Ovary (tissue), 9 donors: ENCODE data around the gene RPS6KA3. TPM values are rescaled to one million over a fixed set of nuclear protein-coding genes. Genes with fewer than 3 reads are reported as not detected.
"Not testable (repeated sequence)": the region's sequence is repeated elsewhere in the genome, so short reads cannot be mapped to it uniquely, and the experiment has no call there.

Experiments used
- DNase-seq, 5 donors: peaks; one replicate each; pipeline ENCODE4 v3.0.0-alpha.2; 2019 to 2020
- H3K27ac ChIP-seq, 2 donors: fragments of 200-600 bp; one replicate each; pipeline versions ENCODE4 v1.5.1 to v1.8.0; 2019 to 2022
- H3K27me3 ChIP-seq: fragments of 200-600 bp; one replicate; pipeline ENCODE4 v1.8.0; 2022
- H3K36me3 ChIP-seq: fragments of 200-600 bp; sonication (generic); one replicate; pipeline ENCODE4 v1.5.1; 2019
- H3K4me1 ChIP-seq: one replicate; pipeline ENCODE4 v1.8.1; 2013; ENCODE audit warnings: mild to moderate bottlenecking, moderate library complexity; ENCODE audit not compliant: insufficient read depth
- H3K4me3 ChIP-seq: fragments of 200-600 bp; sonication (generic); one replicate; pipeline ENCODE4 v1.5.1; 2017
- H3K9me3 ChIP-seq, 2 donors: fragments of 200-600 bp in 1 of 2; sonication (generic) in 1 of 2; one replicate each; pipeline versions ENCODE4 v1.5.1 to v1.8.1; 2013 to 2019; ENCODE audit warnings: mild to moderate bottlenecking in 1 of 2, moderate library complexity in 1 of 2
- CTCF ChIP-seq, 3 donors: fragments of 450-650 bp in 2 of 3; fragments of 200-600 bp in 1 of 3; IDR thresholded peaks; one replicate each; pipeline versions ENCODE4 v1.5.1 to v1.8.0; 2016 to 2022; ENCODE audit warnings: antibody characterized with exemption in 3 of 3, mild to moderate bottlenecking in 1 of 3
- EP300 ChIP-seq: sonication (generic); formaldehyde crosslinking; IDR thresholded peaks from one replicate; pipeline ENCODE4 v1.6.1; 2017; ENCODE audit warnings: antibody characterized with exemption
- POLR2A ChIP-seq: fragments of 450-650 bp; IDR thresholded peaks from one replicate; pipeline ENCODE4 v1.6.1; 2017; ENCODE audit warnings: antibody characterized with exemption, mild to moderate bottlenecking, moderate library complexity
- WGBS, 3 donors: extraction: QIAGEN DNeasy Blood & Tissue Kit in 1 of 3; methylation state at CpG; one replicate each; pipeline versions ENCODE4 v1.1.5 to v1.1.7; 2013 to 2017; 5-methylcytosine and 5-hydroxymethylcytosine counted together
- intact Hi-C, 4 donors: fragments of 100-400 bp; cut with DNase I; formaldehyde crosslinking; loops; one replicate each; pipeline versions ENCODE4 v1.11.0 to v1.15.1; 2022 to 2023
- polyA plus RNA-seq, 2 donors: library from polyadenylated mRNA; stranded (reverse); fragments of 200-250 nt in 1 of 2; fragments of 350-450 nt in 1 of 2; fragmentation: Illumina TruSeq in 1 of 2; extraction: RNeasy Lipid Tissue Mini Kit (QIAGEN cat#74804) in 1 of 2; gene quantifications; one replicate each; pipeline ENCODE4 v1.2.3, GENCODE V29; 2013 to 2014
- total RNA-seq, 7 donors: library from RNA; depleted of rRNA in 2 of 7; stranded (reverse); fragments of >200 nt in 2 of 7; fragmentation: NEBNext Ultra II Directional in 3 of 7; extraction: Animal tissue kit (Norgen Biotek cat#: 25700) in 3 of 7; gene quantifications; one replicate each; pipeline versions ENCODE4 v1.1.0 to v1.2.4, GENCODE V29; 2016 to 2023
- donor health status: DM: no; HTN: no; CAD: no; lungs with moderate emphysema.
- donor health status: DM: no; HTN: no; CAD: no.
- donor health status: Bipolar disorder and iron deficiency.
- donor health status: DM: yes; HTN: yes; CAD: no.
- donor health status: DM: no; HTN: no; CAD: no.
- donor health status: DM: yes; HTN: yes; CAD: no.

The RPS6KA3 gene
- total and polyA plus RNA-seq, 9 donors: 10.1 to 30.3 (median 26.6) TPM

GRCh38 chrX:20173856-20174255, 92.9 kb downstream of the RPS6KA3 start:
- Histone ChIP-seq H3K9me3 (no peaks in the 10 kb centered on the region), H3K27ac (no peak overlapping the region), H3K36me3 (no peaks in the 10 kb centered on the region), H3K4me1 (no peaks in the 10 kb centered on the region), H3K4me3 (no peak overlapping the region), H3K27me3 (no peaks in the 10 kb centered on the region)
- no peak for DNase-seq
- intact Hi-C loops: no loop called here
- 83 to 91% (median 88%) methylated on average over 2 of the region's 2 CpGs for WGBS, 3 donors
- TF ChIP-seq CTCF (IDR thresholded peaks at IDR 0.05) (no peak), EP300 (no peak), POLR2A (no peak)

GRCh38 chrX:20173313-20173712, 93.4 kb downstream of the RPS6KA3 start:
- H3K4me1 ChIP-seq: no peaks in the 10 kb centered on the region
- DNase-seq: no peak
- no peaks in the 10 kb centered on the region for H3K27me3 ChIP-seq
- H3K9me3 ChIP-seq: no peaks in the 10 kb centered on the region
- WGBS, 3 donors: 76 to 81% (median 81%) methylated on average over 2 of the region's 2 CpGs
- no peak for TF ChIP-seq CTCF (IDR thresholded peaks at IDR 0.05)
- TF ChIP-seq EP300: no peak
- TF ChIP-seq POLR2A: no peak
- H3K36me3 ChIP-seq: no peaks in the 10 kb centered on the region
- H3K4me3 ChIP-seq: no peak overlapping the region
- no peak overlapping the region for H3K27ac ChIP-seq
- intact Hi-C loops: no loop called here

DNA sequence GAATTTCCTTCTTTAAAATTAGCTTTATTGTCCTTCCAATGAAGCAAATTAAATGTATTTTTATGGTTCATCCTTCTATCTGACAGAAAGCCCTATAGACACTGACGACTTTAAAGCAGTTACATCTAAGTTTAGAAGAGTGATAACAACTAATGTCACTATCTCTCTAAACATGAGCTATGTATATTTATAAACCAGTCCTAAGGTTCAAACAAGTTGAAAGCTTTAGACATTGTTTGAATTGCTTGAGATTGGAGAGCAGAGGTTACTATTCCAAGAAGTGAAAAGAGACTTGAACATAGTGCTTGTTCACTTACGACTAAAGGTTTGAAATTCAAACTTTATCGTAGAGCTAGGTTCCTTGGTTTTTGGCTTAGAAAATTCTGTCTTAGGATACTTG, 94.8 kb downstream of the RPS6KA3 start:
- no peak for TF ChIP-seq CTCF (IDR thresholded peaks at IDR 0.05)
- TF ChIP-seq EP300: no peak
- DNase-seq: no peak
- Histone ChIP-seq H3K36me3 (no peaks in the 10 kb centered on the region), H3K27me3 (no peaks in the 10 kb centered on the region), H3K27ac (no peak overlapping the region), H3K4me3 (no peak overlapping the region), H3K4me1 (no peaks in the 10 kb centered on the region), H3K9me3 (no peaks in the 10 kb centered on the region)
- WGBS, 3 donors: 78 to 87% (median 85%) methylated on average over 3 of the region's 3 CpGs
- intact Hi-C loops: no loop called here

GRCh38 chrX:20162516-20162915, 104.2 kb downstream of the RPS6KA3 start:
- H3K27me3 ChIP-seq, DNase-seq, H3K36me3 ChIP-seq, intact Hi-C loops, H3K4me1 ChIP-seq, H3K27ac ChIP-seq, H3K4me3 ChIP-seq, H3K9me3 ChIP-seq: not testable (repeated sequence)

DNA sequence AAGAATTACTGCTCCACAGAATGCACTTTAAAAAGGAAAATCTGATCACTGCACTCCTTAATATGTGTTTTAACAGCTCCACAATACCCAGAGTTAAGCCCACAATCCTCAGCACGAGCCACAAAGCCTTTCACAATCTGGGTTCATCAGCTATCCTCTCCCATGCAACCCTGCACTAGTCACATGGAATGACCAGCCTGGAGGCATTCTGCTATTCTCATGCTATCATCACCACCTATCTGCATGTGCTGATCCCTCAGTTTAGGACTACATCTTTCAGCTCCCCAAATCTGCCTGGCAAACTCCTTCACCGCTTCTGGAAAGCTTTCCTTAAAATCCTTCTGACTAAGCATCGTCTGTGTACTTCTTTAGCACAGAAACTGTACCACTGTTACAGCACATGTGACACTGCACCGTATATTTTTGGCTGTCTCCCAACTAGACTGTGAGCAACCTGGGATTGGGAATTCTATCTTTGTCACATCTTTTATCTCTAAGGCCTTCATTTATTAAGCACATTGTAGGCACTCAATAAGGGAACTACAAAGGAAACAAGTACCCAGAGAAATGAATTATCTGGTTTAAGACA, 106.8 kb downstream of the RPS6KA3 start:
- TF ChIP-seq EP300 (no peak), POLR2A (no peak), CTCF (IDR thresholded peaks at IDR 0.05) (no peak)
- H3K4me1 ChIP-seq: no peaks in the 10 kb centered on the region
- intact Hi-C loops: no loop called here
- H3K27me3 ChIP-seq: no peaks in the 10 kb centered on the region
- no peaks in the 10 kb centered on the region for H3K9me3 ChIP-seq
- H3K36me3 ChIP-seq: no peaks in the 10 kb centered on the region
- WGBS, 3 donors: 68 to 78% (median 74%) methylated on average over 4 of the region's 4 CpGs
- no peak for DNase-seq
- no peak overlapping the region for H3K4me3 ChIP-seq
- no peak overlapping the region for H3K27ac ChIP-seq
